Measurements from ENCODE around the gene KCNJ8. TPM values are rescaled to one million over a fixed set of nuclear protein-coding genes. Genes with fewer than 3 reads are reported as not detected.

Gene KCNJ8
- total RNA-seq (not detected), polyA plus RNA-seq (under 1 TPM in 1 of 4 donors, not detected in 3; 0.15 TPM)

DNA sequence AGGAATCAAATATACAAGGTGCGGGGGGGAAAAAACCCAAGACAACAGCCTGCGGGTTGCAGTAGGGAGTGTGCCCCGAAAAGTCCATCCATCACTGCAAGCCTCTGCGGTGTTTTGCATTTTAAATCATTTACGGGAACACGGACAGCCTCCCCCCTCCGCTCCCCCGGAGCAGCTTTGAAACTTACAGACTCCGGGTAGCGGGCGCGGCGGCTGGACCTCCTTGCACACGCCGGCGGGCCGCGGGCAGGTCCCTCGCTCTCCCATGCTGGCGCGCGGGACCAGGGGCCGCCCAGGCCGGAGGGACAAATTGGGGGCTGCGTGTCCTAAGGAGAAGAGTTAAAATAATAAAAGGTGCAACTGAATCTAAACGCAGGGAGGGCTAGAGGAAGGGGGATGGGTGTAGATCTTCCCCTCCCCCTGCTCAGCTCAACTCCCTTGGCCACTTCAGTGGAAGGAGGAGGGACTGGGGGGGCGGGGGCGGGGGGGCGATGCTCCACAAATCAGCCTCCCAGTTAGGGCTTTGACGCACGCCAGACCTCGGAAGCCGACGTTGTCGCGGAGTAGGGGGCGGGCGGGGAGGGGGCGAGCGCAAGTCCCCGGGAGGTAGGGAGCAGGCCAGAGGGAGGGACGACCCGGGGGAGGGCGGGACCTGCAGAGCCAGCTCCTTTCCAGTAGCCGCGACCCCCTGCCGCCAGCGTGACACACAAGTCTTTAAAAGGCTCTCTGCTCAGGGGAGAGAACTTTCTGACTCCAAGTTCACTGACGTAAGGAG, at the start of gene KCNJ8:
TSS of gene KCNJ8 (minus strand) at position 349 of the 775 bp plus-strand sequence. CDS start 1,090 bp downstream, outside the sequence.
- Mint-ChIP-seq H3K4me1 (peaks cover 0 to 13% (median 2%) of the 10 kb centered on the region in 4 donors), H3K9me3 (peaks cover 0 to 2% (median 0%) of the 10 kb centered on the region in 7 donors), H3K36me3 (no peaks in the 10 kb centered on the region), H3K27me3 (peaks cover 41% of the 10 kb centered on the region), H3K27ac (no peak within 1 kb of the TSS), H3K4me3 (peak within 1 kb of the TSS in 2 of 4 donors; percentile 63 to 64)
- ATAC-seq (ENCODE audit: low read depth in 2 of 2) (no peak), DNase-seq (peak in 2 of 3 donors; percentile 3 to 4)
- no peaks in the 10 kb centered on the region for H3K9me3 ChIP-seq (ENCODE audit: control insufficient read depth in 2 of 2, low read length in 2 of 2)
- H3K4me3 ChIP-seq (ENCODE audit: low read depth, low read length), result no peak within 1 kb of the TSS
- peaks cover 4% of the 10 kb centered on the region for H3K4me1 ChIP-seq (ENCODE audit: control insufficient read depth, insufficient read depth, low read length, poor library complexity, severe bottlenecking)
- H3K27me3 ChIP-seq (ENCODE audit: control insufficient read depth, insufficient read depth, low read length), result peaks cover 34% of the 10 kb centered on the region
- no peak within 1 kb of the TSS for H3K27ac ChIP-seq (ENCODE audit: insufficient read depth, low read length, poor library complexity, severe bottlenecking)
- H3K36me3 ChIP-seq (ENCODE audit: control insufficient read depth, insufficient read depth, low read length), result no peaks in the 10 kb centered on the region

GRCh38 chr12:21823581-21823980, 49.1 kb upstream of the KCNJ8 start:
- Mint-ChIP-seq H3K9me3 (peaks cover 0 to 1% (median 0%) of the 10 kb centered on the region in 7 donors), H3K4me3 (no peak overlapping the region), H3K36me3 (no peaks in the 10 kb centered on the region), H3K27me3 (peaks cover 3% of the 10 kb centered on the region), H3K27ac (no peak overlapping the region), H3K4me1 (no peaks in the 10 kb centered on the region)
- ATAC-seq (ENCODE audit: low read depth in 2 of 2), result no peak
- Histone ChIP-seq H3K4me1 (ENCODE audit: control insufficient read depth, insufficient read depth, low read length, poor library complexity, severe bottlenecking) (no peaks in the 10 kb centered on the region), H3K27me3 (ENCODE audit: control insufficient read depth, insufficient read depth, low read length) (no peaks in the 10 kb centered on the region), H3K9me3 (ENCODE audit: control insufficient read depth in 2 of 2, low read length in 2 of 2) (no peaks in the 10 kb centered on the region), H3K4me3 (ENCODE audit: low read depth, low read length) (no peak overlapping the region), H3K27ac (ENCODE audit: insufficient read depth, low read length, poor library complexity, severe bottlenecking) (no peak overlapping the region), H3K36me3 (ENCODE audit: control insufficient read depth, insufficient read depth, low read length) (no peaks in the 10 kb centered on the region)
- no peak for DNase-seq

GRCh38 chr12:21819678-21820077, 45.2 kb upstream of the KCNJ8 start:
- no peak overlapping the region for H3K4me3 Mint-ChIP-seq
- Histone ChIP-seq H3K9me3 (ENCODE audit: control insufficient read depth in 2 of 2, low read length in 2 of 2) (no peaks in the 10 kb centered on the region), H3K4me1 (ENCODE audit: control insufficient read depth, insufficient read depth, low read length, poor library complexity, severe bottlenecking) (no peaks in the 10 kb centered on the region), H3K27ac (ENCODE audit: insufficient read depth, low read length, poor library complexity, severe bottlenecking) (no peak overlapping the region), H3K27me3 (ENCODE audit: control insufficient read depth, insufficient read depth, low read length) (no peaks in the 10 kb centered on the region), H3K36me3 (ENCODE audit: control insufficient read depth, insufficient read depth, low read length) (no peaks in the 10 kb centered on the region), H3K4me3 (ENCODE audit: low read depth, low read length) (no peak overlapping the region)
- H3K27me3 Mint-ChIP-seq, result peaks cover 4% of the 10 kb centered on the region
- peaks cover 0 to 3% (median 0%) of the 10 kb centered on the region in 7 donors for H3K9me3 Mint-ChIP-seq
- H3K4me1 Mint-ChIP-seq, result no peaks in the 10 kb centered on the region
- ATAC-seq (ENCODE audit: low read depth in 2 of 2), result no peak
- no peaks in the 10 kb centered on the region for H3K36me3 Mint-ChIP-seq
- no peak for DNase-seq
- H3K27ac Mint-ChIP-seq, result no peak overlapping the region

DNA sequence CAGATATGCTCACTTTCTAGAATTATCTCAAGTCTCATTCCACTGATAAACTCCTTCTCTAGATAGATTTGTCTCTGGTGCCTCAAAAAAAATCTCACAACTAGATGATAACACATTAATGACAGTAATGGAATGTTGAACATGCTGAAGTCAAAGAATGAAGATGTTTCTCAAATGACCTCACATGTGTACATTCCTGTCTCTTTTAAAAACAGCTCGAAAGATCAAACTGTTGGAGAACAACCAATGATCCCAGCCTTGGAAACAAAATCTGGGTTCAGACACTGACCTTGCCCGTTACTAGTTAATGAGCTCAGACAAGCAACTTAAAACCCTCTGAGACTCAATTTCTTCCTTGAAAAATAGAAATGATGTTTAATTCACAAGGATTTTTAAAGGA, 44.7 kb upstream of the KCNJ8 start:
- H3K4me3 Mint-ChIP-seq, result no peak overlapping the region

DNA sequence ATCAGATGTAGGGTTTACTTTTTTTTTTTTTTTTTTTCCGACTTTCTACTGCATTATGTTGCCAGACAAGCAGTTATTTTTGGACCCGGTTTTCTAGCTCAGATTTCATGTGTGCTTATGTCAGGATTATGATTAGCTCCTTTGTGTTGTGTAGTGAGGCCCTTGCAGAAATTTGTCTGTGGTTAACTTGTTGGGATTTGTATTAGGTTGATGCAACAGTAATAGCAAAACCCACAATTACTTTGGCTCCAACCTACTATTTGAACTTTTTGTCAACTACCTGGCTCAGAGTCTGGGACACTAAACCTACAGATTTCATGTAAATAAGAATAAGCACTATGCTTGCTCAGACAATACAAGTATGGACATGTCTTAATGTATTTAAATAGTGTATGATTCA, 44.1 kb upstream of the KCNJ8 start:
- Mint-ChIP-seq H3K27ac (no peak overlapping the region), H3K4me1 (no peaks in the 10 kb centered on the region), H3K27me3 (peaks cover 4% of the 10 kb centered on the region), H3K36me3 (no peaks in the 10 kb centered on the region), H3K4me3 (no peak overlapping the region), H3K9me3 (peaks cover 0 to 3% (median 0%) of the 10 kb centered on the region in 7 donors)
- Histone ChIP-seq H3K9me3 (ENCODE audit: control insufficient read depth in 2 of 2, low read length in 2 of 2) (no peaks in the 10 kb centered on the region), H3K4me1 (ENCODE audit: control insufficient read depth, insufficient read depth, low read length, poor library complexity, severe bottlenecking) (no peaks in the 10 kb centered on the region), H3K36me3 (ENCODE audit: control insufficient read depth, insufficient read depth, low read length) (no peaks in the 10 kb centered on the region), H3K27me3 (ENCODE audit: control insufficient read depth, insufficient read depth, low read length) (no peaks in the 10 kb centered on the region), H3K4me3 (ENCODE audit: low read depth, low read length) (no peak overlapping the region), H3K27ac (ENCODE audit: insufficient read depth, low read length, poor library complexity, severe bottlenecking) (no peak overlapping the region)
- DNase-seq (no peak), ATAC-seq (ENCODE audit: low read depth in 2 of 2) (no peak)

More for the DNA sequence above, 44.7 kb upstream of the KCNJ8 start:
- Histone ChIP-seq H3K9me3 (ENCODE audit: control insufficient read depth in 2 of 2, low read length in 2 of 2) (no peaks in the 10 kb centered on the region), H3K27ac (ENCODE audit: insufficient read depth, low read length, poor library complexity, severe bottlenecking) (no peak overlapping the region), H3K36me3 (ENCODE audit: control insufficient read depth, insufficient read depth, low read length) (no peaks in the 10 kb centered on the region), H3K4me1 (ENCODE audit: control insufficient read depth, insufficient read depth, low read length, poor library complexity, severe bottlenecking) (no peaks in the 10 kb centered on the region), H3K4me3 (ENCODE audit: low read depth, low read length) (no peak overlapping the region), H3K27me3 (ENCODE audit: control insufficient read depth, insufficient read depth, low read length) (no peaks in the 10 kb centered on the region)
- no peak for ATAC-seq (ENCODE audit: low read depth in 2 of 2)
- H3K27ac Mint-ChIP-seq, result peak overlapping the region in 1 of 3 donors; percentile 1
- H3K36me3 Mint-ChIP-seq, result no peaks in the 10 kb centered on the region
- DNase-seq, result no peak
- H3K27me3 Mint-ChIP-seq, result peaks cover 4% of the 10 kb centered on the region
- H3K4me1 Mint-ChIP-seq, result no peaks in the 10 kb centered on the region
- H3K9me3 Mint-ChIP-seq, result peaks cover 0 to 3% (median 0%) of the 10 kb centered on the region in 7 donors

DNA sequence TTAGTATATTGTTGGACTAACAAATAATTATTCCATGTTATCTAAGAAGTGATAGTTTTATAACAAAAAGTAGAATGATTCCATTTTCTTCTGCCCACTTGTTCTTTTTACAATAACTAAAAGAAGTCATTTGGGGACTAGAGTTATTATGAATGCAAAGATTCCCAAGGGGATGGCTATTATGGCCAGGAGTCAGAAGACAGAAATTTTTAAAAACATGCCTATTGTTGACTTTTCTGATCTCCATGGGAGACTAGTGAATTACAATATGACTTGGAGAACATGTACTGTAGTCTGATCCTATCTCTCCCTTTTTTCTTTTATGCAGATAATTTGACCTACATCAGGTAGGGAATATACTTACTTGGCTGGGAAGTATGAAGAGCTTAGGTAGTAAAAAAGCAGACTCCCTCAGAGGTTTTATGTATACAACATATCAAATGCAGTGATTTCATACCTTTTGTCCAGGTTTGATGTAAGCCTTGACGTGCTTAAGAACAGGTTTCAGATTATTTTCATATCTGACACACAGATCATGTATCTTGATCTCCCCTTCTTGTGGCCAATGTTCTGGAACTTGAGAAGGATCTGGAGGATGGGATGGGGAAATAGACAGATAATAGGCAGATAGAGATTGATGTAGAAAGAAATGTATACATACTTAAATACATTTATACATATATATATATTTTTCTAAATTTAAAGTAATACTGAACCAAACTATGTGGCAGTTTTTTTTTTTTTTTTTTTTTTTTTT, 41.0 kb upstream of the KCNJ8 start:
- Mint-ChIP-seq H3K27me3 (peaks cover 4% of the 10 kb centered on the region), H3K4me3 (no peak overlapping the region), H3K27ac (no peak overlapping the region), H3K9me3 (peaks cover 0 to 3% (median 0%) of the 10 kb centered on the region in 7 donors), H3K36me3 (no peaks in the 10 kb centered on the region), H3K4me1 (no peaks in the 10 kb centered on the region)
- no peaks in the 10 kb centered on the region for H3K36me3 ChIP-seq (ENCODE audit: control insufficient read depth, insufficient read depth, low read length)
- DNase-seq, result no peak
- no peaks in the 10 kb centered on the region for H3K4me1 ChIP-seq (ENCODE audit: control insufficient read depth, insufficient read depth, low read length, poor library complexity, severe bottlenecking)
- H3K27ac ChIP-seq (ENCODE audit: insufficient read depth, low read length, poor library complexity, severe bottlenecking), result no peak overlapping the region
- H3K4me3 ChIP-seq (ENCODE audit: low read depth, low read length), result no peak overlapping the region
- no peaks in the 10 kb centered on the region for H3K9me3 ChIP-seq (ENCODE audit: control insufficient read depth in 2 of 2, low read length in 2 of 2)
- no peaks in the 10 kb centered on the region for H3K27me3 ChIP-seq (ENCODE audit: control insufficient read depth, insufficient read depth, low read length)
- ATAC-seq (ENCODE audit: low read depth in 2 of 2), result no peak

DNA sequence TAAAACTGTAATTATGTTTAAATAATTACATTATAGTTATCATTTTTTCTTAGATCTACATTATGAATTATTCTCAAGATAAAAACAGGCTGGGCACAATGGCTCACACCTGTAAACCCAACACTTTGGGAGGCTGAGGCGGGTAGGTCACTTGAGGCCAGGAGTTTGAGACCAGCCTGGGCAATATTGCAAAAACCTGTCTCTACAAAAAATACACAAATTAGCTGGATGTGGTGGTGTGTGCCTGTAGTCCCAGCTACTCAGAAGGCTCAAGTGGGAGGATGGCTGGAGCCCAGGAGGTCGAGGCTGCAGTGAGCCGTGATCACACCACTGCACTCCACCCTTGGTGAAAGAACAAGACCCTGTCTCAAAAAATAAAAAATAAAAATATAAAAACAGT, 40.3 kb upstream of the KCNJ8 start:
- Histone ChIP-seq H3K4me3 (ENCODE audit: low read depth, low read length) (no peak overlapping the region), H3K9me3 (ENCODE audit: control insufficient read depth in 2 of 2, low read length in 2 of 2) (no peaks in the 10 kb centered on the region), H3K27me3 (ENCODE audit: control insufficient read depth, insufficient read depth, low read length) (no peaks in the 10 kb centered on the region), H3K36me3 (ENCODE audit: control insufficient read depth, insufficient read depth, low read length) (no peaks in the 10 kb centered on the region), H3K4me1 (ENCODE audit: control insufficient read depth, insufficient read depth, low read length, poor library complexity, severe bottlenecking) (no peaks in the 10 kb centered on the region), H3K27ac (ENCODE audit: insufficient read depth, low read length, poor library complexity, severe bottlenecking) (no peak overlapping the region)
- Mint-ChIP-seq H3K4me3 (no peak overlapping the region), H3K27me3 (peaks cover 4% of the 10 kb centered on the region), H3K27ac (no peak overlapping the region), H3K9me3 (peaks cover 0 to 3% (median 0%) of the 10 kb centered on the region in 7 donors), H3K36me3 (no peaks in the 10 kb centered on the region), H3K4me1 (no peaks in the 10 kb centered on the region)
- DNase-seq (no peak), ATAC-seq (ENCODE audit: low read depth in 2 of 2) (no peak)
